ENCODE measurements around the gene BAHCC1. TPM values are rescaled to one million over a fixed set of nuclear protein-coding genes. Genes with fewer than 3 reads are reported as not detected.

Gene BAHCC1
- total RNA-seq, 2 donors from 2014 or later: 5.8 to 12.7 TPM

GRCh38 chr17:81445642-81446503 is 50.6 kb downstream of the BAHCC1 start:
- TF ChIP-seq CTCF (IDR thresholded peaks at IDR 0.05): no peak
- no peak overlapping the region for H3K4me3 ChIP-seq
- no peak overlapping the region for H3K27ac ChIP-seq
- no peaks in the 10 kb centered on the region for H3K4me1 ChIP-seq
- H3K27me3 ChIP-seq: no peaks in the 10 kb centered on the region
- no peaks in the 10 kb centered on the region for H3K9me3 ChIP-seq
- DNase-seq (ENCODE audit: low spot score): no peak
- no peaks in the 10 kb centered on the region for H3K36me3 ChIP-seq

GRCh38 chr17:81447331-81447933 is 52.2 kb downstream of the BAHCC1 start:
- no peaks in the 10 kb centered on the region for H3K4me1 ChIP-seq

GRCh38 chr17:81448442-81448841 is 53.2 kb downstream of the BAHCC1 start:
- Histone ChIP-seq H3K9me3 (no peaks in the 10 kb centered on the region), H3K4me3 (no peak overlapping the region), H3K27me3 (no peaks in the 10 kb centered on the region), H3K27ac (no peak overlapping the region), H3K36me3 (no peaks in the 10 kb centered on the region), H3K4me1 (no peaks in the 10 kb centered on the region)
- TF ChIP-seq CTCF (IDR thresholded peaks at IDR 0.05): no peak
- no peak for DNase-seq (ENCODE audit: low spot score)

More at GRCh38 chr17:81447331-81447933, 52.2 kb downstream of the BAHCC1 start:
- no peaks in the 10 kb centered on the region for H3K27me3 ChIP-seq
- H3K9me3 ChIP-seq: no peaks in the 10 kb centered on the region
- no peak for TF ChIP-seq CTCF (IDR thresholded peaks at IDR 0.05)
- no peak overlapping the region for H3K4me3 ChIP-seq
- no peaks in the 10 kb centered on the region for H3K36me3 ChIP-seq
- H3K27ac ChIP-seq: no peak overlapping the region
- DNase-seq (ENCODE audit: low spot score): no peak

GRCh38 chr17:81448950-81449349 is 53.7 kb downstream of the BAHCC1 start:
- no peaks in the 10 kb centered on the region for H3K36me3 ChIP-seq
- H3K27ac ChIP-seq: no peak overlapping the region
- H3K4me1 ChIP-seq: peaks cover 0 to 3% of the 10 kb centered on the region in 2 donors
- no peak overlapping the region for H3K4me3 ChIP-seq
- TF ChIP-seq CTCF (IDR thresholded peaks at IDR 0.05): no peak
- H3K27me3 ChIP-seq: no peaks in the 10 kb centered on the region
- H3K9me3 ChIP-seq: no peaks in the 10 kb centered on the region
- DNase-seq (ENCODE audit: low spot score): no peak

- DNase-seq (ENCODE audit: low spot score): no peak
- Histone ChIP-seq H3K4me1 (peaks cover 0 to 7% of the 10 kb centered on the region in 2 donors), H3K27ac (no peak overlapping the region), H3K4me3 (no peak overlapping the region), H3K36me3 (no peaks in the 10 kb centered on the region), H3K27me3 (no peaks in the 10 kb centered on the region), H3K9me3 (no peaks in the 10 kb centered on the region)
- no peak for TF ChIP-seq CTCF (IDR thresholded peaks at IDR 0.05)
Measured at GRCh38 chr17:81449351-81449750, 54.1 kb downstream of the BAHCC1 start.
